Measurements from ENCODE around the gene GOSR1.
"Not testable (repeated sequence)": the region's sequence is repeated elsewhere in the genome, so short reads cannot be mapped to it uniquely, and the experiment has no call there.

Gene GOSR1

DNA sequence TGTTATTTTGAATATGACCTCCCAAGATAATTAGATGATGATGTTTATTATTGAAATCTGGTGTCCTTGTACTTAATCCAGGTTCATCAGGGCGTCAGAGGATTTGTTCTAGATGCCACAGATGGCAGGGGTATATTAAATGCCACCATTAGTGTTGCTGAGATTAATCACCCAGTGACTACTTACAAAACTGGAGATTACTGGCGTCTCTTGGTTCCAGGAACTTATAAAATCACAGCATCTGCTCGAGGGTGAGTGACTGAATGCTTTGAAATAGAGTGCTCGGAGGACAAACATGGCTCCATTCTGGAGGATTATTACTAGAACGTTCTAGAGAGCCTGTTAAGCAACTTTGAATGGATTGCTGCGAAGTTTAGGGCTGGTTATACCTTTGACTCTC is 33.5 kb upstream of the GOSR1 start:
- ATAC-seq, result no peak
- TF ChIP-seq TOX (CRISPR knock-in tag; IDR thresholded peaks at IDR 0.05; ENCODE audit: borderline replicate concordance) (no peak), ZFP3 (CRISPR knock-in tag; IDR thresholded peaks at IDR 0.05) (no peak), OSR1 (CRISPR knock-in tag; IDR thresholded peaks at IDR 0.05) (no peak), TCF4 (CRISPR knock-in tag; IDR thresholded peaks at IDR 0.05; ENCODE audit: borderline replicate concordance) (no peak), ISL1 (CRISPR knock-in tag; IDR thresholded peaks at IDR 0.05) (no peak), ZC3H10 (CRISPR knock-in tag; IDR thresholded peaks at IDR 0.05) (no peak), SNAI2 (CRISPR knock-in tag; IDR thresholded peaks at IDR 0.05) (no peak), ZNF565 (CRISPR knock-in tag; conservative IDR thresholded peaks at IDR 0.05; ENCODE audit: low read depth) (no peak), CSDC2 (CRISPR knock-in tag; IDR thresholded peaks at IDR 0.05) (no peak), BACH2 (CRISPR knock-in tag; IDR thresholded peaks at IDR 0.05; ENCODE audit: borderline replicate concordance) (no peak)
- TF ChIP-seq, protein P1, sequence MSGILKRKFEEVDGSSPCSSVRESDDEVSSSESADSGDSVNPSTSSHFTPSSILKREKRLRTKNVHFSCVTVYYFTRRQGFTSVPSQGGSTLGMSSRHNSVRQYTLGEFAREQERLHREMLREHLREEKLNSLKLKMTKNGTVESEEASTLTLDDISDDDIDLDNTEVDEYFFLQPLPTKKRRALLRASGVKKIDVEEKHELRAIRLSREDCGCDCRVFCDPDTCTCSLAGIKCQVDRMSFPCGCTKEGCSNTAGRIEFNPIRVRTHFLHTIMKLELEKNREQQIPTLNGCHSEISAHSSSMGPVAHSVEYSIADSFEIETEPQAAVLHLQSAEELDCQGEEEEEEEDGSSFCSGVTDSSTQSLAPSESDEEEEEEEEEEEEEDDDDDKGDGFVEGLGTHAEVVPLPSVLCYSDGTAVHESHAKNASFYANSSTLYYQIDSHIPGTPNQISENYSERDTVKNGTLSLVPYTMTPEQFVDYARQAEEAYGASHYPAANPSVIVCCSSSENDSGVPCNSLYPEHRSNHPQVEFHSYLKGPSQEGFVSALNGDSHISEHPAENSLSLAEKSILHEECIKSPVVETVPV (CRISPR knock-in tag; IDR thresholded peaks at IDR 0.05), result no peak

DNA sequence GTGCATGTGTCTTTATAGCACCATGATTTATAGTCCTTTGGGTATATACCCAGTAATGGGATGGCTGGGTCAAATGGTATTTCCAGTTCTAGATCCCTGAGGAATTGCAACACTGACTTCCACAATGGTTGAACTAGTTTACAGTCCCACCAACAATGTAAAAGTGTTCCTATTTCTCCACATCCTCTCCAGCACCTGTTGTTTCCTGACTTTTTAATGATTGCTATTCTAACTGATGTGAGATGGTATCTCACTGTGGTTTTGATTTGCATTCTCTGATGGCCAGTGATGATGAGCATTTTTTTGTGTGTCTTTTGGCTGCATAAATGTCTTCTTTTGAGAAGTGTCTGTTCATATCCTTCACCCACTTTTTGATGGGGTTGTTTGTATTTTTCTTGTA is 30.6 kb upstream of the GOSR1 start:
- not testable (repeated sequence) for ATAC-seq

DNA sequence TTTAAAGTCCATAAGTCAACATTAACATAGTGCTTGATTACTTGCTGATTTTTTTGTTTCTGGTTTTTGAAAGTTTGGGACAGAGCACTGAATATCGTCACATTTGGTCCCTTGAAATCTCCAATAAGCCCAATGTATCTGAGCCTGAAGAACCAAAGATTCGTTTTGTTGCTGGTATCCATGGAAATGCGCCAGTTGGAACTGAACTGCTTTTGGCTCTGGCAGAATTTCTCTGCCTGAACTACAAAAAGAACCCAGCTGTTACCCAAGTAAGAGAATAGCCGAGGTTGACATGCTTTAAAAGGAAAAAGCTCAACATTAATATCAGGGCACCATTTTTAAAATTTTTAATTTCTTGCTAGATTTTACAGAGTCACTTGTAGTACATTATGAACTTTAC is 27.7 kb upstream of the GOSR1 start:
- TF ChIP-seq RARB (CRISPR knock-in tag; IDR thresholded peaks at IDR 0.05) (no peak), ARNTL (CRISPR knock-in tag; IDR thresholded peaks at IDR 0.05; ENCODE audit: borderline replicate concordance, low read depth) (no peak), ZFP30 (CRISPR knock-in tag; IDR thresholded peaks at IDR 0.05) (no peak), GLIS3 (CRISPR knock-in tag; IDR thresholded peaks at IDR 0.05) (no peak), ZFP3 (CRISPR knock-in tag; IDR thresholded peaks at IDR 0.05) (no peak), ISL1 (CRISPR knock-in tag; IDR thresholded peaks at IDR 0.05) (no peak), OSR1 (CRISPR knock-in tag; IDR thresholded peaks at IDR 0.05) (no peak)
- TF ChIP-seq, protein P2, sequence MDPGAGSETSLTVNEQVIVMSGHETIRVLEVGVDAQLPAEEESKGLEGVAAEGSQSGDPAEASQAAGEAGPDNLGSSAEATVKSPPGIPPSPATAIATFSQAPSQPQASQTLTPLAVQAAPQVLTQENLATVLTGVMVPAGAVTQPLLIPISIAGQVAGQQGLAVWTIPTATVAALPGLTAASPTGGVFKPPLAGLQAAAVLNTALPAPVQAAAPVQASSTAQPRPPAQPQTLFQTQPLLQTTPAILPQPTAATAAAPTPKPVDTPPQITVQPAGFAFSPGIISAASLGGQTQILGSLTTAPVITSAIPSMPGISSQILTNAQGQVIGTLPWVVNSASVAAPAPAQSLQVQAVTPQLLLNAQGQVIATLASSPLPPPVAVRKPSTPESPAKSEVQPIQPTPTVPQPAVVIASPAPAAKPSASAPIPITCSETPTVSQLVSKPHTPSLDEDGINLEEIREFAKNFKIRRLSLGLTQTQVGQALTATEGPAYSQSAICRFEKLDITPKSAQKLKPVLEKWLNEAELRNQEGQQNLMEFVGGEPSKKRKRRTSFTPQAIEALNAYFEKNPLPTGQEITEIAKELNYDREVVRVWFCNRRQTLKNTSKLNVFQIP (CRISPR knock-in tag; IDR thresholded peaks at IDR 0.05; ENCODE audit: borderline replicate concordance, low read depth), result no peak
- TF ChIP-seq, protein P3, sequence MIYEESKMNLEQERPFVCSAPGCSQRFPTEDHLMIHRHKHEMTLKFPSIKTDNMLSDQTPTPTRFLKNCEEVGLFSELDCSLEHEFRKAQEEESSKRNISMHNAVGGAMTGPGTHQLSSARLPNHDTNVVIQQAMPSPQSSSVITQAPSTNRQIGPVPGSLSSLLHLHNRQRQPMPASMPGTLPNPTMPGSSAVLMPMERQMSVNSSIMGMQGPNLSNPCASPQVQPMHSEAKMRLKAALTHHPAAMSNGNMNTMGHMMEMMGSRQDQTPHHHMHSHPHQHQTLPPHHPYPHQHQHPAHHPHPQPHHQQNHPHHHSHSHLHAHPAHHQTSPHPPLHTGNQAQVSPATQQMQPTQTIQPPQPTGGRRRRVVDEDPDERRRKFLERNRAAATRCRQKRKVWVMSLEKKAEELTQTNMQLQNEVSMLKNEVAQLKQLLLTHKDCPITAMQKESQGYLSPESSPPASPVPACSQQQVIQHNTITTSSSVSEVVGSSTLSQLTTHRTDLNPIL (CRISPR knock-in tag; IDR thresholded peaks at IDR 0.05; ENCODE audit: low read depth), result no peak
- TF ChIP-seq, protein P4, sequence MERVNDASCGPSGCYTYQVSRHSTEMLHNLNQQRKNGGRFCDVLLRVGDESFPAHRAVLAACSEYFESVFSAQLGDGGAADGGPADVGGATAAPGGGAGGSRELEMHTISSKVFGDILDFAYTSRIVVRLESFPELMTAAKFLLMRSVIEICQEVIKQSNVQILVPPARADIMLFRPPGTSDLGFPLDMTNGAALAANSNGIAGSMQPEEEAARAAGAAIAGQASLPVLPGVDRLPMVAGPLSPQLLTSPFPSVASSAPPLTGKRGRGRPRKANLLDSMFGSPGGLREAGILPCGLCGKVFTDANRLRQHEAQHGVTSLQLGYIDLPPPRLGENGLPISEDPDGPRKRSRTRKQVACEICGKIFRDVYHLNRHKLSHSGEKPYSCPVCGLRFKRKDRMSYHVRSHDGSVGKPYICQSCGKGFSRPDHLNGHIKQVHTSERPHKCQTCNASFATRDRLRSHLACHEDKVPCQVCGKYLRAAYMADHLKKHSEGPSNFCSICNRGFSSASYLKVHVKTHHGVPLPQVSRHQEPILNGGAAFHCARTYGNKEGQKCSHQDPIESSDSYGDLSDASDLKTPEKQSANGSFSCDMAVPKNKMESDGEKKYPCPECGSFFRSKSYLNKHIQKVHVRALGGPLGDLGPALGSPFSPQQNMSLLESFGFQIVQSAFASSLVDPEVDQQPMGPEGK (CRISPR knock-in tag; IDR thresholded peaks at IDR 0.05; ENCODE audit: borderline replicate concordance), result no peak
- ATAC-seq, result no peak

DNA sequence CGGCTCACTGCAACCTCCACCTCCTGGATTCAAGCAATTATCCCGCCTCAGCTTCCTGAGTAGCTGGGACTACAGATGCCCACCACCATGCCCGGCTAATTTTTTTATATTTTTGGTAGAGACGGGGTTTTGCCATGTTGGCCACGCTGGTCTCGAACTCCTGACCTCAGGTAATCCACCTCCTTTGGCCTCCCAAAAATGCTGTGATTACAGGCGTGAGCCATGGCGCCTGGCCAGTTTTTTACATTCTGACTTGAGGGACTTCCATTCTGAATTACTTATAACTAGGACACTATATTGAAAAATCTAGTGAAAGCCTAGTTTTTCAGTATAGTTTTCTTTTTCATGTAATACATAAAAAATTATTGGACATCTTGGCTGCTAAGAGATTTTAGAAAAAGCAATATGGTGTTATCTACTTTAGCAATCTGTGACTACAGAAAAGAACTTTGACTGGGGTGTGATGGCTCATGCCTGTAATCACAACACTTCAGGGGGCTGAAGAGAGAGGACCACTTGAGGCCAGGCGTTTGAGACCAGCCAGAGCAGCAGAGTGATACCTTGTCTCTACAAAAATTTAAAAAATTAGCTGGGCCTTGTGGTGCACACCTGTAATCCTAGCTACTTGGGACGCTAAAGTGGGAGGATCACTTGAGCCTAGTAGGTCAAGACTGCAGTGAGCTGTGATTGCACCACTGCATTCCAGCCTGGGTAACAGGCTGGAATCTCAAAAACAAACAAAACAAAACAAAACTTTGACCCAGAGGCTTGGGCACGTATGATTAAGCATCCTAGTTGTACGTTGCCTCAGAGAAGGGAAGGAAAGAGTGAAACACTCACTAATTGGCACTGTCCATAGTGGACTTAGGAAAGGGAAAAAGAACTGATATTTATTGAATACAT is 26.8 kb upstream of the GOSR1 start:
- no peak for ATAC-seq
- TF ChIP-seq ZFP30 (CRISPR knock-in tag; IDR thresholded peaks at IDR 0.05) (no peak), TCF4 (CRISPR knock-in tag; IDR thresholded peaks at IDR 0.05; ENCODE audit: borderline replicate concordance) (no peak), PPARA (CRISPR knock-in tag; IDR thresholded peaks at IDR 0.05; ENCODE audit: borderline replicate concordance) (no peak), ESRRG (CRISPR knock-in tag; IDR thresholded peaks at IDR 0.05) (no peak), ZNF8 (CRISPR knock-in tag; IDR thresholded peaks at IDR 0.05) (no peak), SNAI2 (CRISPR knock-in tag; IDR thresholded peaks at IDR 0.05) (no peak), TOX (CRISPR knock-in tag; IDR thresholded peaks at IDR 0.05; ENCODE audit: borderline replicate concordance) (no peak), ZFP3 (CRISPR knock-in tag; IDR thresholded peaks at IDR 0.05) (no peak)
- TF ChIP-seq, protein P4 (CRISPR knock-in tag; IDR thresholded peaks at IDR 0.05; ENCODE audit: borderline replicate concordance), result no peak
- TF ChIP-seq, protein P1 (CRISPR knock-in tag; IDR thresholded peaks at IDR 0.05), result no peak
- TF ChIP-seq, protein P2 (CRISPR knock-in tag; IDR thresholded peaks at IDR 0.05; ENCODE audit: borderline replicate concordance, low read depth), result no peak
- TF ChIP-seq, protein P3 (CRISPR knock-in tag; IDR thresholded peaks at IDR 0.05; ENCODE audit: low read depth), result no peak

All from SK-N-SH treated with all-trans-retinoic acid at 6 μM for 48 hours (cell line).